Naive thymus-derived CD8-positive, alpha-beta T cell (primary cell): ENCODE results near the gene SKIC3. TPM values are rescaled to one million over a fixed set of nuclear protein-coding genes. Genes with fewer than 3 reads are reported as not detected.
A peak's percentile ranks its signal among the peaks of the same experiment; 100 is the strongest.

Source experiments
- ATAC-seq, 2 donors: fragments of 150-1000 bp; cut with Tn5 transposase in 1 of 2; sonication (Bioruptor Pico), chemical (Tn5 transposase) in 1 of 2; 1 replicate in 1 of 2; 2 replicates in 1 of 2; pipeline ENCODE4 v1.10.0; 2021; ENCODE audit warnings: mild to moderate bottlenecking in 2 of 2, moderate library complexity in 2 of 2
- POLR2A ChIA-PET: fragments of 350-600 bp; sonication (Branson Sonifier 250); formaldehyde crosslinking; loops from one replicate; lab custom pipeline; 2021; ENCODE audit warnings: antibody characterized with exemption; lab: Charles Lee
- DNase-seq, 10 donors: peaks; one replicate each; pipeline versions ENCODE4 v3.0.0 to v3.0.0-alpha.2; 2020 to 2022
- H3K27ac Mint-ChIP-seq, 10 donors: one replicate each; pipeline ENCODE4 v1.8.0; 2020 to 2022; ENCODE audit warnings: mild to moderate bottlenecking in 10 of 10, mixed read lengths in 10 of 10, moderate library complexity in 4 of 10, inconsistent platforms in 1 of 10
- H3K27me3 Mint-ChIP-seq, 5 donors: one replicate each; pipeline ENCODE4 v1.8.0; 2021 to 2022; ENCODE audit warnings: mixed read lengths in 5 of 5
- H3K36me3 Mint-ChIP-seq, 3 donors: one replicate each; pipeline ENCODE4 v1.8.0; 2020 to 2022; ENCODE audit warnings: mixed read lengths in 3 of 3, mild to moderate bottlenecking in 2 of 3, inconsistent platforms in 1 of 3
- H3K4me1 Mint-ChIP-seq, 4 donors: one replicate each; pipeline ENCODE4 v1.8.0; 2021 to 2022; ENCODE audit warnings: mixed read lengths in 4 of 4
- H3K4me3 Mint-ChIP-seq, 10 donors: one replicate each; pipeline ENCODE4 v1.8.0; 2020 to 2022; ENCODE audit warnings: mild to moderate bottlenecking in 10 of 10, mixed read lengths in 10 of 10, moderate library complexity in 6 of 10, inconsistent platforms in 1 of 10
- H3K9me3 Mint-ChIP-seq, 9 donors: one replicate each; pipeline ENCODE4 v1.8.0; 2020 to 2022; ENCODE audit warnings: mixed read lengths in 9 of 9, mild to moderate bottlenecking in 3 of 9, inconsistent platforms in 1 of 9, moderate library complexity in 1 of 9
- polyA plus RNA-seq, 3 donors: library from polyadenylated mRNA; unstranded; fragments of 300-500 nt; fragmentation: Illumina TruSeq; gene quantifications; one replicate each; pipeline ENCODE4 v1.2.3, GENCODE V29; 2021
- total RNA-seq, 8 experiments: library from RNA in 2 of 8; stranded (reverse) in 2 of 8; gene quantifications; one replicate each; pipeline ENCODE4 v1.2.3 and lab custom pipeline; 2021 to 2026

Gene SKIC3
- total and polyA plus RNA-seq, 5 experiments from 2014 or later, result 36.7 to 93.5 (median 46.1) TPM

DNA sequence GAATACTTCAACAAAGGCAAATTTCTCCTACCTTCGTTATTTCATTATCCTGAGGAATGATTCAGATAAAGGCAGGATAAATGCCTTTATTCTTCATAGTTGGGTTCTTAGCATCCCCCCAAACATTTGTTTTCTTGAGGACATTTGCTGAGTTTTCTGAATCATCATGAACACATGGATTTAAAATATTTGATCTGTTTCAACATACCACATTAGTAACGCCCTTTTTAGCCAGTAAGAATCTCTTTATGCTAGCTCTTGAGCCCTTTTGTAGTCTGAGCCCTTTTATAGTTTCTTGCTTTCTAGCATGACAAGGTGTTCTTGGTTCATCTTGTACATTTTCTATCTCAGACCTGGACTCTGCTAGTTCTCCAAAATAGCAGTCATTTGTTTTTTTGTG, 27.9 kb downstream of the SKIC3 start:
- H3K27ac Mint-ChIP-seq, result peak overlapping the region in 1 of 10 donors; percentile 27
- no peaks in the 10 kb centered on the region for H3K27me3 Mint-ChIP-seq
- H3K4me1 Mint-ChIP-seq, result peaks cover 0 to 2% (median 0%) of the 10 kb centered on the region in 4 donors
- POLR2A ChIA-PET, result no interaction called here
- no peak overlapping the region for H3K4me3 Mint-ChIP-seq
- H3K36me3 Mint-ChIP-seq, result peaks cover 5 to 81% (median 33%) of the 10 kb centered on the region in 3 donors
- ATAC-seq (no peak), DNase-seq (no peak)
- no peaks in the 10 kb centered on the region for H3K9me3 Mint-ChIP-seq

GRCh38 chr5:95524423-95524822, 30.4 kb downstream of the SKIC3 start:
- POLR2A ChIA-PET, result no interaction called here
- Mint-ChIP-seq H3K36me3 (peaks cover 9 to 88% (median 40%) of the 10 kb centered on the region in 3 donors), H3K27me3 (no peaks in the 10 kb centered on the region), H3K4me1 (peaks cover 0 to 2% (median 0%) of the 10 kb centered on the region in 4 donors), H3K9me3 (no peaks in the 10 kb centered on the region), H3K4me3 (no peak overlapping the region), H3K27ac (peak overlapping the region in 1 of 10 donors; percentile 24)
- DNase-seq (no peak), ATAC-seq (no peak)

DNA sequence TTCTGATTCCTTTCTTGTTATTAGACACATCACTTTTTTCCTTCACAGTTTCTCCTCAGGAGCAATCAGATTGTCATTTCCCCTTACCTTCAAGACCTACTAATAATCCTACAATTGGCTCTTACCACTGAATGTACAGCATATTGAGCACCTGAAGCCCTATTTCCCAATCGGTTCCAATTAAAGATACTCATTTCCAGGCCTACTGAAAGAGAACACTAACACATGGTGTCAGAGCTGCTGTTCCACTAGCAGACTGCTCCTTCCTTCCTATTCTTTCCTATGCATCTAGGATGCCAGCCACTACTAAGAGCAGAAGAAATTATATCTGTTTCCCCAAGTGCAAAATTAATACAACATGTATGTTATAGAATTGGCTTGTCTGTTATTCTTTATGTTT, 34.6 kb downstream of the SKIC3 start:
- peaks cover 0 to 1% (median 0%) of the 10 kb centered on the region in 4 donors for H3K4me1 Mint-ChIP-seq
- H3K27ac Mint-ChIP-seq, result peak overlapping the region in 1 of 10 donors; percentile 54
- POLR2A ChIA-PET, result no interaction called here
- H3K27me3 Mint-ChIP-seq, result no peaks in the 10 kb centered on the region
- peaks cover 12 to 84% (median 43%) of the 10 kb centered on the region in 3 donors for H3K36me3 Mint-ChIP-seq
- no peak overlapping the region for H3K4me3 Mint-ChIP-seq
- no peak for ATAC-seq
- no peak for DNase-seq
- H3K9me3 Mint-ChIP-seq, result no peaks in the 10 kb centered on the region

DNA sequence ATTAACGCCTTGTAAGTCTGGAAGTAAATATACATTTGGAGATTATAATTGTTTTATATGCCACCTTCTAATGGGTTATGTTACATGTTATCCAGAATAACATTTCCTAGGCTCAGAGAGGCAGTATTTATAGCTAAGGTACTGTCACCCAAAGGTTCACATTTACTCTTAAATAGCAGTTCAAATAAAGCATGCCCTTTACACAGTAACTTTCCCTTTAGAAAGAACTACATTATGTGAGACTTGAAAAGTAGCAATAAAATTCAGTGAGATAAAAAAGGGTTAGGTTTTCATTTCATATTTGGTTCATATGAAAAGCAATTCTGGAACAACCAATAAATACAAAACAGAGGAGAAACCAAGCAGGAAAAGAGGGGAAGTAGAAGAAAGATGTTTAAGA, 35.1 kb downstream of the SKIC3 start:
- Mint-ChIP-seq H3K9me3 (no peaks in the 10 kb centered on the region), H3K4me3 (no peak overlapping the region), H3K27me3 (no peaks in the 10 kb centered on the region), H3K27ac (no peak overlapping the region), H3K4me1 (peaks cover 0 to 1% (median 0%) of the 10 kb centered on the region in 4 donors), H3K36me3 (peaks cover 12 to 84% (median 44%) of the 10 kb centered on the region in 3 donors)
- POLR2A ChIA-PET, result no interaction called here
- ATAC-seq (no peak), DNase-seq (no peak)

DNA sequence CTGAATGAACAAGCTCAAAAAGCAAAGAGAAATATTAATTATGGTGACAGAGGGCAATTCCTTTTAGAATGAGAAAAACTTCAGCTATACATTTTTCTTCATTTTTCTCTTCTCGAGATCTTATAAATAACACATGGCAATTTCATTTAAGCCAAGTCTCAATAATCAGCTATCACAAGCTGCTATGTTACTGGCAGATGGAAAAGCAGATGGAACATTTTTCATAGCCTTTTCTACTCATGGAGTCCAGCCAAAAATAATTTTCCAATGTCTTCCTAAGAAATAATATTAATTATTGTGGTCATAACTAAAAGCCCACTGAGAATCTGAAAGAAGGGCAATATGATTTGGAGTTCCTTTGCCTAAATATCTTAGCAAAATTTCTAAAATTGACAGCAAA, 35.6 kb downstream of the SKIC3 start:
- Mint-ChIP-seq H3K27ac (no peak overlapping the region), H3K4me1 (peaks cover 0 to 1% (median 0%) of the 10 kb centered on the region in 4 donors), H3K27me3 (no peaks in the 10 kb centered on the region), H3K9me3 (no peaks in the 10 kb centered on the region), H3K4me3 (no peak overlapping the region), H3K36me3 (peaks cover 12 to 84% (median 45%) of the 10 kb centered on the region in 3 donors)
- ATAC-seq (no peak), DNase-seq (no peak)
- POLR2A ChIA-PET, result no interaction called here

GRCh38 chr5:95518417-95518816, 36.4 kb downstream of the SKIC3 start:
- no peaks in the 10 kb centered on the region for H3K9me3 Mint-ChIP-seq
- H3K27ac Mint-ChIP-seq, result peak overlapping the region in 1 of 10 donors; percentile 34
- H3K4me3 Mint-ChIP-seq, result no peak overlapping the region
- DNase-seq, result no peak
- H3K27me3 Mint-ChIP-seq, result no peaks in the 10 kb centered on the region
- H3K4me1 Mint-ChIP-seq, result peaks cover 0 to 1% (median 0%) of the 10 kb centered on the region in 4 donors
- ATAC-seq, result no peak
- peaks cover 12 to 85% (median 46%) of the 10 kb centered on the region in 3 donors for H3K36me3 Mint-ChIP-seq
- POLR2A ChIA-PET, result no interaction called here

DNA sequence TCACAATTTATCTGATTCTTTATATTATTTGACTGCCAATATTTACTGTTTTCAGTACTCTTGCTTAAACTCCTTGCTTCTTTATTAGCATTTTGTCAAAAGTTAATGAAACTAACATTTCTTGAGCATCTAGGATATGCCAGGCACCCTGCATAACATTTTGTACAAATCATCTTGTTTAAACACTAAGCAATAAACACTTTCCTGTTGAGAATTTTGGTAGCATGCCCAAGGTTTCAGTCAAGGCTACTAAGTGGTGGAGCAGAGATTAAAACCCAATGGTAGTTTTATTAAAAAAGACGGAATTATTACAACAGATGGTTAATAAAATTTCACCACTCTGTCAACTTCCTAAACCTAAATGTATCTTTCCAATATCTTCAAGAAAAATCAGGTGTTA, 43.2 kb downstream of the SKIC3 start:
- no peaks in the 10 kb centered on the region for H3K27me3 Mint-ChIP-seq
- DNase-seq (no peak), ATAC-seq (no peak)
- H3K36me3 Mint-ChIP-seq, result peaks cover 6 to 90% (median 45%) of the 10 kb centered on the region in 3 donors
- no peak overlapping the region for H3K4me3 Mint-ChIP-seq
- H3K27ac Mint-ChIP-seq, result no peak overlapping the region
- POLR2A ChIA-PET, result no interaction called here
- H3K4me1 Mint-ChIP-seq, result peaks cover 0 to 2% (median 0%) of the 10 kb centered on the region in 4 donors
- no peaks in the 10 kb centered on the region for H3K9me3 Mint-ChIP-seq

DNA sequence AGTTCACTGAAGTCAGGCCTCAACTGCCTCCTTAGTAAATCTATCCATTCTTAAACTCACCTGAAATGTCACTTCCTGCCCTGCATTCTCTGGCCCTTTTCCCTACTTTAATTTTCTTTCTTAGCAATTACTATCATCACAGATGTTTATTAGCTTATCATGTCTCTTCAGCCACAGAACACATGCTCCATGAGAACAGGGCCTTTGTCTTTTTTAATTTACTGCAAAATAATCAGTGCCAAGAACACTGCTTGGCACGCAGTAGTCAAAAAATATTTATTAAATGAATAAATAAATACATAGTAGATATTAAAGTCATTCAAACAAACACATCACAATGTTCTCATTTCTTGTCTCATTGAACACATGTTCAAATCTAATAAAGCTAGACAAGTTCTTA, 46.2 kb downstream of the SKIC3 start:
- peak overlapping the region in 6 of 10 donors; percentile 1 to 67 (median 25) for H3K27ac Mint-ChIP-seq
- POLR2A ChIA-PET, result no interaction called here
- ATAC-seq (no peak), DNase-seq (no peak)
- H3K9me3 Mint-ChIP-seq, result no peaks in the 10 kb centered on the region
- no peak overlapping the region for H3K4me3 Mint-ChIP-seq
- peaks cover 0 to 2% (median 0%) of the 10 kb centered on the region in 4 donors for H3K4me1 Mint-ChIP-seq
- H3K36me3 Mint-ChIP-seq, result peaks cover 8 to 86% (median 43%) of the 10 kb centered on the region in 3 donors
- H3K27me3 Mint-ChIP-seq, result no peaks in the 10 kb centered on the region

Other genes starting within 250 kb of the SKIC3 start
- not detected for gene FAM81B, start 163.6 kb downstream of the SKIC3 start, total RNA-seq
- gene FAM81B, start 163.6 kb downstream of the SKIC3 start, polyA plus RNA-seq, result not detected
- gene ARSK, start 124 bp upstream of the SKIC3 start, total RNA-seq, result 1 to 10 TPM; 7.1 to 7.2 TPM
- 10 to 100 TPM in 2 of 3 donors, 1 to 10 TPM in 1; 9.0 to 12.9 (median 11.4) TPM for gene ARSK, start 124 bp upstream of the SKIC3 start, polyA plus RNA-seq
- gene GPR150, start 65.1 kb upstream of the SKIC3 start, total RNA-seq, result 1 to 10 TPM in 1 of 2 experiments, under 1 TPM in 1; 0.91 to 1.6 TPM
- 1 to 10 TPM; 2.1 to 2.3 (median 2.2) TPM for gene GPR150, start 65.1 kb upstream of the SKIC3 start, polyA plus RNA-seq
- 1 to 10 TPM; 5.6 to 9.3 TPM for gene RFESD, start 91.8 kb upstream of the SKIC3 start, total RNA-seq
- 10 to 100 TPM in 1 of 3 donors, 1 to 10 TPM in 2; 7.2 to 13.4 (median 9.8) TPM for gene RFESD, start 91.8 kb upstream of the SKIC3 start, polyA plus RNA-seq
- gene SPATA9, start 128.0 kb upstream of the SKIC3 start, total RNA-seq, result not detected
- gene SPATA9, start 128.0 kb upstream of the SKIC3 start, polyA plus RNA-seq, result under 1 TPM in 2 of 3 donors, not detected in 1; 0.28 to 0.46 TPM
- gene RHOBTB3, start 176.4 kb upstream of the SKIC3 start, total RNA-seq, result under 1 TPM; 0.25 to 0.60 TPM
- gene RHOBTB3, start 176.4 kb upstream of the SKIC3 start, polyA plus RNA-seq, result 1 to 10 TPM in 2 of 3 donors, under 1 TPM in 1; 0.49 to 2.9 (median 1.4) TPM